GM12878 (cell line): ENCODE data around the gene AKAP7. TPM values are rescaled to one million over a fixed set of nuclear protein-coding genes. Genes with fewer than 3 reads are reported as not detected.

Experiments used
- ATAC-seq: fragments of 200-7000 bp; cut with Tn5 transposase; 3 replicates; pipeline ENCODE4 v1.9.1; 2020; ENCODE audit warnings: mild to moderate bottlenecking, moderate library complexity
- BruUV-seq: library from RNA; stranded (reverse); fragments of 400-500 nt; replicated peaks from 2 replicates; lab custom pipeline; 2021; lab: Mats Ljungman, UMichigan
- CTCF ChIA-PET: fragments of 300-600 bp; sonication (Branson Sonifier 250); formaldehyde crosslinking; extraction: SDS; loops from one replicate; lab custom pipeline; 2021; ENCODE audit warnings: inconsistent platforms; lab: Yijun Ruan, JAX
- POLR2A ChIA-PET: fragments of 350-600 bp; formaldehyde crosslinking; extraction: SDS; loops from one replicate; lab custom pipeline; 2021; ENCODE audit warnings: inconsistent platforms; lab: Charles Lee
- RAD21 ChIA-PET: fragments of 300-600 bp; sonication (Branson Sonifier 250); formaldehyde crosslinking; loops from one replicate; lab custom pipeline; 2023; ENCODE audit warnings: antibody characterized with exemption; ENCODE audit not compliant: unreplicated experiment; lab: Charles Lee
- SMC1A ChIA-PET: fragments of 300-600 bp; sonication (Branson Sonifier 250); formaldehyde crosslinking; loops from one replicate; lab custom pipeline; 2023; ENCODE audit not compliant: unreplicated experiment, uncharacterized antibody; lab: Charles Lee
- DNase-seq: peaks from one replicate; pipeline ENCODE4 v3.0.0-alpha.2; 2011; ENCODE audit warnings: low read depth, low spot score
- FAIRE-seq: peaks from 3 replicates; lab custom pipeline; 2011; peaks lifted over from hg19 to GRCh38; lab: Jason Lieb, UNC
- H2AFZ ChIP-seq: 2 replicates; pipeline ENCODE4 v1.6.0; 2011; ENCODE audit warnings: low read depth, low read length, control low read depth; ENCODE audit not compliant: control insufficient read depth
- H3K27ac ChIP-seq: 2 replicates; pipeline ENCODE4 v1.5.1; 2011; ENCODE audit warnings: control low read depth; ENCODE audit not compliant: control insufficient read depth, insufficient read depth
- H3K27me3 ChIP-seq, 2 experiments: replicated peaks in 1 of 2; 2 replicates each; pipeline versions ENCODE4 v1.6.0 to v1.6.1; 2011; ENCODE audit warnings: low read length in 1 of 2; ENCODE audit not compliant: control insufficient read depth in 2 of 2, insufficient read depth in 2 of 2
- H3K36me3 ChIP-seq, 2 experiments: 2 replicates each; pipeline ENCODE4 v1.5.1; 2011; ENCODE audit warnings: low read length in 1 of 2; ENCODE audit not compliant: control insufficient read depth in 2 of 2, insufficient read depth in 2 of 2
- H3K4me1 ChIP-seq: 2 replicates; pipeline ENCODE4 v1.6.1; 2011; ENCODE audit warnings: mild to moderate bottlenecking, low read length, moderate library complexity, mixed read lengths; ENCODE audit not compliant: control insufficient read depth, insufficient read depth
- H3K4me2 ChIP-seq: 2 replicates; pipeline ENCODE4 v1.6.0; 2011; ENCODE audit warnings: control low read depth; ENCODE audit not compliant: control insufficient read depth, insufficient read depth
- H3K4me3 ChIP-seq: fragments of 200-600 bp; sonication (generic); 2 replicates; pipeline ENCODE4 v1.5.1; 2016
- H3K79me2 ChIP-seq: 2 replicates; pipeline ENCODE4 v1.6.0; 2011; ENCODE audit warnings: low read length; ENCODE audit not compliant: control insufficient read depth, insufficient read depth
- H3K9ac ChIP-seq: 2 replicates; pipeline ENCODE4 v1.8.0; 2011; ENCODE audit warnings: low read length, control low read depth, mixed read lengths; ENCODE audit not compliant: control insufficient read depth, insufficient read depth
- H3K9me3 ChIP-seq: replicated peaks from 3 replicates; pipeline ENCODE4 v1.5.1; 2011; ENCODE audit warnings: mild to moderate bottlenecking, low read length; ENCODE audit not compliant: control insufficient read depth, insufficient read depth
- H4K20me1 ChIP-seq: 2 replicates; pipeline ENCODE4 v1.6.0; 2011; ENCODE audit not compliant: control insufficient read depth, insufficient read depth
- ATF2 ChIP-seq: IDR thresholded peaks from 2 replicates; pipeline ENCODE4 v1.6.1; 2012; ENCODE audit warnings: low read length, inconsistent platforms
- ATF7 ChIP-seq: fragments of 450-650 bp; IDR thresholded peaks from 2 replicates; pipeline ENCODE4 v1.6.1; 2016; ENCODE audit warnings: low read depth, mild to moderate bottlenecking
- BCL3 ChIP-seq: IDR thresholded peaks from 2 replicates; pipeline ENCODE4 v1.6.1; 2011; ENCODE audit warnings: borderline replicate concordance, low read depth, mild to moderate bottlenecking, moderate library complexity, low read length; ENCODE audit not compliant: insufficient read depth, poor library complexity, severe bottlenecking
- BRCA1 ChIP-seq: IDR thresholded peaks from 2 replicates; pipeline ENCODE4 v1.6.1; 2011; ENCODE audit warnings: low read depth, low read length, improper control_type of control experiment
- CREM ChIP-seq: IDR thresholded peaks from 2 replicates; pipeline ENCODE4 v1.6.1; 2014; ENCODE audit warnings: antibody characterized with exemption, low read depth
- EED ChIP-seq: sonication (generic); IDR thresholded peaks from 2 replicates; pipeline ENCODE4 v1.6.1; 2016; ENCODE audit warnings: antibody characterized with exemption, low read depth
- HDAC2 ChIP-seq: fragments of 200-600 bp; sonication (generic); IDR thresholded peaks from 2 replicates; pipeline ENCODE4 v1.6.1; 2017
- IKZF2 ChIP-seq, 2 experiments: fragments of 450-650 bp; IDR thresholded peaks; 2 replicates each; pipeline ENCODE4 v1.6.1; 2017; ENCODE audit warnings: mild to moderate bottlenecking in 2 of 2, moderate library complexity in 2 of 2
- MEF2A ChIP-seq: IDR thresholded peaks from 2 replicates; pipeline ENCODE4 v1.6.1; 2011; ENCODE audit warnings: low read depth, mild to moderate bottlenecking, low read length, moderate library complexity; ENCODE audit not compliant: insufficient read depth
- MTA2 ChIP-seq: fragments of 450-650 bp; IDR thresholded peaks from 2 replicates; pipeline ENCODE4 v1.6.1; 2016; ENCODE audit warnings: low read depth, mild to moderate bottlenecking, moderate library complexity
- MYC ChIP-seq: IDR thresholded peaks from 2 replicates; pipeline ENCODE4 v1.6.1; 2011; ENCODE audit warnings: mild to moderate bottlenecking, low read length, moderate library complexity, inconsistent platforms; ENCODE audit not compliant: insufficient read depth, insufficient replicate concordance, insufficient read length, severe bottlenecking
- POU2F2 ChIP-seq: IDR thresholded peaks from 3 replicates; pipeline ENCODE4 v1.6.1; 2011; ENCODE audit warnings: low read depth, mild to moderate bottlenecking, low read length, borderline replicate concordance
- TAF1 ChIP-seq: IDR thresholded peaks from 2 replicates; pipeline ENCODE4 v1.6.1; 2011; ENCODE audit warnings: mild to moderate bottlenecking, low read depth, low read length, borderline replicate concordance
- WGBS: methylation state at CpG from one replicate; pipeline ENCODE4 v1.1.6; 2016; ENCODE audit warnings: low lambda C conversion rate; ENCODE audit not compliant: insufficient replicate concordance, insufficient coverage; ENCODE audit errors: missing lambda C conversion rate; 5-methylcytosine and 5-hydroxymethylcytosine counted together
- in situ Hi-C: fragments of 300-500 bp; cut with MboI; formaldehyde crosslinking; loops from 9 replicates; pipeline ENCODE4 v1.14.3; 2018; ENCODE audit warnings: mixed read lengths
- intact Hi-C: fragments of 100-400 bp; cut with micrococcal nuclease; formaldehyde crosslinking; loops from one replicate; pipeline ENCODE4 v1.14.2; 2022; ENCODE audit not compliant: unreplicated experiment
- polyA plus RNA-seq, 11 experiments: library from polyadenylated mRNA; depleted of rRNA in 4 of 11; unstranded in 6 of 11; stranded (reverse) in 5 of 11; fragments of >200 nt; fragmentation: Nextera tagmentation in 4 of 11; fragmentation: Illumina TruSeq in 1 of 11; extraction: Ambion mirVana in 4 of 11; extraction: Trizol in 1 of 11; gene quantifications; 1 replicate in 1 of 11; 2 replicates in 10 of 11; pipeline versions ENCODE4 v1.2.1 to v1.2.3, GENCODE V29; 2011 to 2016; ENCODE audit warnings: inconsistent platforms in 2 of 11, missing spikeins in 2 of 11, low read depth in 1 of 11
- total RNA-seq, 4 experiments: library from RNA; depleted of rRNA in 3 of 4; stranded (reverse); fragments of >200 nt in 3 of 4; fragmentation: Illumina TruSeq in 1 of 4; extraction: Trizol in 1 of 4; gene quantifications; 2 replicates each; pipeline versions ENCODE4 v1.2.1 to v1.2.3, GENCODE V29; 2013 to 2021

The AKAP7 gene
- total and polyA plus RNA-seq, 10 of the 15 experiments (the other 5 are each of a cell fraction or from before 2014, with no cell fraction given) = 0.06 to 0.58 (median 0.28) TPM; not detected in 1

- TF ChIP-seq MTA2 = no peak
- TF ChIP-seq HDAC2 = no peak
Measured at GRCh38 chr6:131250122-131250521, 114.9 kb downstream of the AKAP7 start (continued).

GRCh38 chr6:131250936-131251335 lies 115.7 kb downstream of the AKAP7 start:
- peaks cover 0 to 6% of the 10 kb centered on the region in 2 experiments; a peak in 1 of 4 replicates for H3K27me3 ChIP-seq
- no peak overlapping the region for H2AFZ ChIP-seq
- TF ChIP-seq CREM (no peak), ATF7 (no peak), TAF1 (no peak), MEF2A (no peak), POU2F2 (no peak), BCL3 (no peak), EED (no peak), IKZF2 (IDR thresholded peaks at IDR 0.05) (no peak), MYC (no peak), ATF2 (no peak), BRCA1 (no peak)
- no peak overlapping the region for H3K4me3 ChIP-seq
- H3K4me2 ChIP-seq = no peak overlapping the region
- BruUV-seq = no TSS peak
- no peaks in the 10 kb centered on the region for H4K20me1 ChIP-seq
- ChIA-PET POLR2A (no interaction called here), CTCF (no interaction called here), SMC1A (no interaction called here), RAD21 (no interaction called here)
- in situ Hi-C loops = no loop called here
- DNase-seq = no peak
- no peaks in the 10 kb centered on the region for H3K36me3 ChIP-seq
- no peak overlapping the region for H3K27ac ChIP-seq
- H3K79me2 ChIP-seq = no peaks in the 10 kb centered on the region
- no peaks in the 10 kb centered on the region for H3K4me1 ChIP-seq
- H3K9me3 ChIP-seq = no peaks in the 10 kb centered on the region
- 42% methylated on average over 3 of the region's 3 CpGs for WGBS
- ATAC-seq = no peak
- FAIRE-seq = no peak
- intact Hi-C loops = no loop called here
- no peak overlapping the region for H3K9ac ChIP-seq
